ENCODE results near the gene ARHGAP15.
A peak's percentile ranks its signal among the peaks of the same experiment; 100 is the strongest.

The ARHGAP15 gene

GRCh38 chr2:143193121-143193520 lies 63.9 kb downstream of the ARHGAP15 start:
- Mint-ChIP-seq H3K27me3 (no peaks in the 10 kb centered on the region), H3K4me3 (no peak overlapping the region), H3K4me1 (peaks cover 8% of the 10 kb centered on the region), H3K27ac (no peak overlapping the region), H3K9me3 (no peaks in the 10 kb centered on the region), H3K36me3 (peaks cover 48% of the 10 kb centered on the region)
- CTCF ChIA-PET: no interaction called here
- DNase-seq: no peak

GRCh38 chr2:143195511-143195910 lies 66.3 kb downstream of the ARHGAP15 start:
- no peaks in the 10 kb centered on the region for H3K9me3 Mint-ChIP-seq
- no peak overlapping the region for H3K4me3 Mint-ChIP-seq
- peaks cover 8% of the 10 kb centered on the region for H3K4me1 Mint-ChIP-seq
- H3K27ac Mint-ChIP-seq: no peak overlapping the region
- H3K36me3 Mint-ChIP-seq: peaks cover 48% of the 10 kb centered on the region
- CTCF ChIA-PET: no interaction called here
- DNase-seq: no peak
- no peaks in the 10 kb centered on the region for H3K27me3 Mint-ChIP-seq

- H3K4me3 Mint-ChIP-seq: no peak overlapping the region
- CTCF ChIA-PET: interaction anchor here (0.9 to 5.3 kb wide), 5 partner anchors 13 to 93 kb away, joined by 3 to 50 read pairs (median 5); no protein-coding TSS in a partner anchor
- H3K4me1 Mint-ChIP-seq: peaks cover 42% of the 10 kb centered on the region
- no peaks in the 10 kb centered on the region for H3K27me3 Mint-ChIP-seq
- no peak for DNase-seq
- H3K9me3 Mint-ChIP-seq: peaks cover 2% of the 10 kb centered on the region
- H3K27ac Mint-ChIP-seq: peak overlapping the region; percentile 85
- peaks cover 82% of the 10 kb centered on the region for H3K36me3 Mint-ChIP-seq
These were observed 74.8 kb downstream of the ARHGAP15 start for GRCh38 chr2:143204062-143204461.

GRCh38 chr2:143205106-143205764 lies 76.0 kb downstream of the ARHGAP15 start:
- CTCF ChIA-PET: interaction anchor here (0.7 to 5.3 kb wide), 11 partner anchors 12 to 170 kb away, joined by 3 to 50 read pairs (median 5); no protein-coding TSS in a partner anchor
- peak; percentile 37 for DNase-seq
- Mint-ChIP-seq H3K4me1 (peaks cover 47% of the 10 kb centered on the region), H3K36me3 (peaks cover 81% of the 10 kb centered on the region), H3K9me3 (peaks cover 2% of the 10 kb centered on the region), H3K27ac (peak overlapping the region; percentile 86), H3K27me3 (no peaks in the 10 kb centered on the region), H3K4me3 (no peak overlapping the region)

- no peaks in the 10 kb centered on the region for H3K9me3 Mint-ChIP-seq
- H3K4me3 Mint-ChIP-seq: no peak overlapping the region
- H3K27me3 Mint-ChIP-seq: no peaks in the 10 kb centered on the region
- CTCF ChIA-PET: interaction anchor here (1.6 kb wide), 2 partner anchors 13 to 74 kb away, joined by 4 read pairs; no protein-coding TSS in a partner anchor
- no peak overlapping the region for H3K27ac Mint-ChIP-seq
- DNase-seq: no peak
- H3K4me1 Mint-ChIP-seq: peaks cover 21% of the 10 kb centered on the region
- H3K36me3 Mint-ChIP-seq: peaks cover 70% of the 10 kb centered on the region
These were observed 80.6 kb downstream of the ARHGAP15 start for GRCh38 chr2:143209570-143210445.

GRCh38 chr2:143210446-143210819 lies 81.2 kb downstream of the ARHGAP15 start:
- no peak for DNase-seq
- Mint-ChIP-seq H3K27ac (no peak overlapping the region), H3K4me1 (peaks cover 18% of the 10 kb centered on the region), H3K36me3 (peaks cover 69% of the 10 kb centered on the region), H3K9me3 (no peaks in the 10 kb centered on the region), H3K4me3 (no peak overlapping the region), H3K27me3 (no peaks in the 10 kb centered on the region)
- CTCF ChIA-PET: no interaction called here

- H3K27me3 Mint-ChIP-seq: no peaks in the 10 kb centered on the region
- H3K4me1 Mint-ChIP-seq: peaks cover 35% of the 10 kb centered on the region
- H3K27ac Mint-ChIP-seq: peak overlapping the region; percentile 84
- H3K36me3 Mint-ChIP-seq: peaks cover 66% of the 10 kb centered on the region
- no peaks in the 10 kb centered on the region for H3K9me3 Mint-ChIP-seq
- no peak for DNase-seq
- no peak overlapping the region for H3K4me3 Mint-ChIP-seq
- CTCF ChIA-PET: interaction anchor here (0.7 to 1.7 kb wide), 3 partner anchors 12 to 140 kb away, joined by 3 to 6 read pairs (median 6); no protein-coding TSS in a partner anchor
These were observed 88.4 kb downstream of the ARHGAP15 start for GRCh38 chr2:143217512-143218115.

- Mint-ChIP-seq H3K4me3 (no peak overlapping the region), H3K27me3 (no peaks in the 10 kb centered on the region), H3K36me3 (peaks cover 66% of the 10 kb centered on the region), H3K27ac (no peak overlapping the region), H3K4me1 (peaks cover 45% of the 10 kb centered on the region), H3K9me3 (no peaks in the 10 kb centered on the region)
- DNase-seq: no peak
- CTCF ChIA-PET: interaction anchor here (0.8 kb wide), 1 partner anchor 63 kb away, joined by 3 read pairs; no protein-coding TSS in a partner anchor
These were observed 89.4 kb downstream of the ARHGAP15 start for GRCh38 chr2:143218621-143219020.

- Mint-ChIP-seq H3K4me1 (peaks cover 51% of the 10 kb centered on the region), H3K9me3 (no peaks in the 10 kb centered on the region), H3K27me3 (no peaks in the 10 kb centered on the region), H3K4me3 (no peak overlapping the region), H3K27ac (no peak overlapping the region), H3K36me3 (peaks cover 69% of the 10 kb centered on the region)
- no peak for DNase-seq
- CTCF ChIA-PET: no interaction called here
These were observed 90.0 kb downstream of the ARHGAP15 start for GRCh38 chr2:143219266-143219665.

GRCh38 chr2:143223556-143223955 lies 94.3 kb downstream of the ARHGAP15 start:
- CTCF ChIA-PET: interaction anchor here (1.2 to 2.1 kb wide), 5 partner anchors 11 to 110 kb away, joined by 3 to 8 read pairs (median 8); no protein-coding TSS in a partner anchor
- H3K9me3 Mint-ChIP-seq: no peaks in the 10 kb centered on the region
- H3K36me3 Mint-ChIP-seq: peaks cover 62% of the 10 kb centered on the region
- H3K27ac Mint-ChIP-seq: peak overlapping the region; percentile 11
- H3K27me3 Mint-ChIP-seq: no peaks in the 10 kb centered on the region
- peaks cover 54% of the 10 kb centered on the region for H3K4me1 Mint-ChIP-seq
- H3K4me3 Mint-ChIP-seq: no peak overlapping the region
- DNase-seq: no peak

GRCh38 chr2:143225931-143226330 lies 96.7 kb downstream of the ARHGAP15 start:
- CTCF ChIA-PET: interaction anchor here (1.1 kb wide), 1 partner anchor 34 kb away, joined by 4 read pairs; no protein-coding TSS in a partner anchor
- Mint-ChIP-seq H3K36me3 (peaks cover 70% of the 10 kb centered on the region), H3K27me3 (no peaks in the 10 kb centered on the region), H3K4me3 (no peak overlapping the region), H3K4me1 (peaks cover 62% of the 10 kb centered on the region), H3K27ac (peak overlapping the region; percentile 35), H3K9me3 (no peaks in the 10 kb centered on the region)
- DNase-seq: no peak

GRCh38 chr2:143226714-143227541 lies 97.7 kb downstream of the ARHGAP15 start:
- Mint-ChIP-seq H3K27ac (peak overlapping the region; percentile 35), H3K4me1 (peaks cover 58% of the 10 kb centered on the region), H3K27me3 (no peaks in the 10 kb centered on the region), H3K36me3 (peaks cover 69% of the 10 kb centered on the region), H3K9me3 (peaks cover 7% of the 10 kb centered on the region), H3K4me3 (no peak overlapping the region)
- DNase-seq: no peak
- CTCF ChIA-PET: interaction anchor here (1.0 to 1.2 kb wide), 2 partner anchors 32 to 116 kb away, joined by 3 read pairs; no protein-coding TSS in a partner anchor

GRCh38 chr2:143229411-143229810 lies 100.2 kb downstream of the ARHGAP15 start:
- no peak overlapping the region for H3K27ac Mint-ChIP-seq
- H3K4me3 Mint-ChIP-seq: no peak overlapping the region
- DNase-seq: no peak
- peaks cover 69% of the 10 kb centered on the region for H3K36me3 Mint-ChIP-seq
- H3K27me3 Mint-ChIP-seq: no peaks in the 10 kb centered on the region
- peaks cover 21% of the 10 kb centered on the region for H3K9me3 Mint-ChIP-seq
- CTCF ChIA-PET: interaction anchor here (1.7 kb wide), 1 partner anchor 29 kb away, joined by 3 read pairs; no protein-coding TSS in a partner anchor
- H3K4me1 Mint-ChIP-seq: peaks cover 34% of the 10 kb centered on the region

Data from activated naive CD4-positive, alpha-beta T cell treated with anti-CD3 and anti-CD28 coated beads, Interleukin-2, amount 10 ng/mL, durations not matched to agents 7 days and 5 days (primary cell).